Epithelial cell of esophagus (primary cell): ENCODE measurements around the gene ADAMTS2.

ENCODE experiments used
- DNase-seq: peaks from one replicate; pipeline ENCODE4 v3.0.0; 2010; ENCODE audit warnings: low read depth
- H3K4me3 ChIP-seq: 2 replicates; pipeline ENCODE4 v1.5.1; 2011; ENCODE audit warnings: mild to moderate bottlenecking, low read length, control low read depth
- CTCF ChIP-seq: IDR thresholded peaks from 2 replicates; pipeline ENCODE4 v1.5.1; 2011; ENCODE audit warnings: low read depth, mild to moderate bottlenecking, low read length, control low read depth, inconsistent platforms; ENCODE audit not compliant: insufficient read depth; ENCODE audit errors: missing control alignments

The ADAMTS2 gene

GRCh38 chr5:179304871-179305270 is 40.4 kb downstream of the ADAMTS2 start:
- TF ChIP-seq CTCF: no peak
- DNase-seq: no peak
- H3K4me3 ChIP-seq: no peak overlapping the region

GRCh38 chr5:179304466-179304865 is 40.8 kb downstream of the ADAMTS2 start:
- H3K4me3 ChIP-seq: no peak overlapping the region
- DNase-seq: no peak

GRCh38 chr5:179303451-179304200 is 41.6 kb downstream of the ADAMTS2 start:
- no peak for TF ChIP-seq CTCF
- H3K4me3 ChIP-seq: no peak overlapping the region
- DNase-seq: no peak

More at GRCh38 chr5:179304466-179304865, 40.8 kb downstream of the ADAMTS2 start:
- TF ChIP-seq CTCF: no peak

GRCh38 chr5:179302499-179303185 is 42.6 kb downstream of the ADAMTS2 start:
- H3K4me3 ChIP-seq: no peak overlapping the region
- TF ChIP-seq CTCF: no peak
- DNase-seq: no peak

- no peak for DNase-seq
- no peak overlapping the region for H3K4me3 ChIP-seq
- no peak for TF ChIP-seq CTCF
Measured at GRCh38 chr5:179301796-179302195, 43.5 kb downstream of the ADAMTS2 start.

GRCh38 chr5:179301376-179301775 is 43.9 kb downstream of the ADAMTS2 start:
- no peak overlapping the region for H3K4me3 ChIP-seq
- DNase-seq: no peak
- no peak for TF ChIP-seq CTCF

- TF ChIP-seq CTCF: no peak
- no peak overlapping the region for H3K4me3 ChIP-seq
- DNase-seq: no peak
Measured at GRCh38 chr5:179300581-179301180, 44.6 kb downstream of the ADAMTS2 start.
